HL-60 (cell line): ENCODE measurements around the gene PNMA8B.

Experiments
- CTCF ChIP-seq: IDR thresholded peaks from one replicate; pipeline ENCODE4 v1.5.1; 2011; ENCODE audit warnings: low read length, control low read depth, inconsistent platforms; ENCODE audit not compliant: insufficient read depth
- POLR2AphosphoS5 ChIP-seq: IDR thresholded peaks from 2 replicates; pipeline ENCODE4 v1.6.1; 2012; ENCODE audit warnings: low read depth

DNA sequence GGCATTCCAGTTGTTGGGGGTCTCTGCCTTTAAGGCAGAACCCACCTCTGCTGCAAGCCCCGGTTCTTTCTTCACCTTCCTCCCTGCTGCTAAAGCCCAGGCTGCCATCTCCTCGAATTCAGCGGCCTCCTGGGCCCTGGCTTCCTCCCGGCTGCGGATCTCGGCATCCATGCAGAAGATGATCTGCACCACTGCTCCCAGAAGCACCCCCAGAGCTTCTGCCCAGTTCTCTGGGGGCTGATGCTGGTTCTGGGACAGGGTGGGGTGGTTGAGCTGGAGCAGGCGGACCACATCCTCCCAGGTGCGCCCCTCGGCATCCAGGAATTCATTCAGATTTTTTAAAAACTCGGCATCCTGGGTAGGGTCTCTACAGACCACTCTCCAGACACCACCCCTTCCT lies 25.3 kb downstream of the PNMA8B start:
- TF ChIP-seq POLR2AphosphoS5 (no peak), CTCF (no peak)
